Body of pancreas (tissue), 4 donors: Measurements from ENCODE around the gene UBTF.

ENCODE experiments used
- POLR2A ChIP-seq, 3 donors: fragments of 450-650 bp; IDR thresholded peaks; one replicate each; pipeline ENCODE4 v1.6.1; 2016; ENCODE audit warnings: antibody characterized with exemption in 3 of 3, mild to moderate bottlenecking in 2 of 3
- TF ChIP-seq, protein P1 (sequence below), 7 experiments: fragments of 450-650 bp in 4 of 7; fragments of 200-600 bp in 3 of 7; sonication (generic) in 3 of 7; IDR thresholded peaks; one replicate each; pipeline ENCODE4 v1.5.1; 2016 to 2019; ENCODE audit warnings: antibody characterized with exemption in 7 of 7

DNA sequence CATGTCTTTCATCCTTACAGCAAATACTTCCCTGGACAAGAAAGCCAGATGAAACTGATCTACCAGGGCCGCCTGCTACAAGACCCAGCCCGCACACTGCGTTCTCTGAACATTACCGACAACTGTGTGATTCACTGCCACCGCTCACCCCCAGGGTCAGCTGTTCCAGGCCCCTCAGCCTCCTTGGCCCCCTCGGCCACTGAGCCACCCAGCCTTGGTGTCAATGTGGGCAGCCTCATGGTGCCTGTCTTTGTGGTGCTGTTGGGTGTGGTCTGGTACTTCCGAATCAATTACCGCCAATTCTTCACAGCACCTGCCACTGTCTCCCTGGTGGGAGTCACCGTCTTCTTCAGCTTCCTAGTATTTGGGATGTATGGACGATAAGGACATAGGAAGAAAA is 29.0 kb downstream of the UBTF start:
- TF ChIP-seq, protein P1, sequence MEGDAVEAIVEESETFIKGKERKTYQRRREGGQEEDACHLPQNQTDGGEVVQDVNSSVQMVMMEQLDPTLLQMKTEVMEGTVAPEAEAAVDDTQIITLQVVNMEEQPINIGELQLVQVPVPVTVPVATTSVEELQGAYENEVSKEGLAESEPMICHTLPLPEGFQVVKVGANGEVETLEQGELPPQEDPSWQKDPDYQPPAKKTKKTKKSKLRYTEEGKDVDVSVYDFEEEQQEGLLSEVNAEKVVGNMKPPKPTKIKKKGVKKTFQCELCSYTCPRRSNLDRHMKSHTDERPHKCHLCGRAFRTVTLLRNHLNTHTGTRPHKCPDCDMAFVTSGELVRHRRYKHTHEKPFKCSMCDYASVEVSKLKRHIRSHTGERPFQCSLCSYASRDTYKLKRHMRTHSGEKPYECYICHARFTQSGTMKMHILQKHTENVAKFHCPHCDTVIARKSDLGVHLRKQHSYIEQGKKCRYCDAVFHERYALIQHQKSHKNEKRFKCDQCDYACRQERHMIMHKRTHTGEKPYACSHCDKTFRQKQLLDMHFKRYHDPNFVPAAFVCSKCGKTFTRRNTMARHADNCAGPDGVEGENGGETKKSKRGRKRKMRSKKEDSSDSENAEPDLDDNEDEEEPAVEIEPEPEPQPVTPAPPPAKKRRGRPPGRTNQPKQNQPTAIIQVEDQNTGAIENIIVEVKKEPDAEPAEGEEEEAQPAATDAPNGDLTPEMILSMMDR (IDR thresholded peaks at IDR 0.05) = no peak
- no peak for TF ChIP-seq POLR2A (IDR thresholded peaks at IDR 0.05)
